GM21576 (cell line): Measurements from ENCODE around the gene NIN.
A peak's percentile ranks its signal among the peaks of the same experiment; 100 is the strongest.

Experiments
- ATAC-seq: cut with Tn5 transposase; IDR thresholded peaks from one replicate; pipeline ENCODE4 v1.9.1; 2021; ENCODE audit warnings: mild to moderate bottlenecking, moderate library complexity; ENCODE audit not compliant: unreplicated experiment

The NIN gene

DNA sequence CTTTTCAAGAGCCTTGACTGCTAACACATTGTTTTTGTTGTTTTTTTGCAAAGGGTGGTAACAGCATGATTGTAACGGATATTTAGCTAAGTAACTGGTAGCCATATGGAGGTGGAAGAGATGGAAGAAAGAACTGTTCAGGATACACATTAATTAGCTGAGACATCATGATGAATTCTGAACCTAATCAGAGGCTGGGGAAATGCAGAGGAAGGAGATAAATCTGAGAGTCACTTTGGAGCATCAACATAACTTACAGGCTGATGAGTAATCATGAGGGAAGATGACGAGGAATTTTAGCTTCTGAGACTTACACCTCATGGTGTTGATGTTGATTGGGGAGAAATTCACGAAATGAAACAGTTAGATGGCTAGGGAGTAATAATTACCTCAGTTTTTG lies 62.3 kb downstream of the NIN start:
- no peak for ATAC-seq

DNA sequence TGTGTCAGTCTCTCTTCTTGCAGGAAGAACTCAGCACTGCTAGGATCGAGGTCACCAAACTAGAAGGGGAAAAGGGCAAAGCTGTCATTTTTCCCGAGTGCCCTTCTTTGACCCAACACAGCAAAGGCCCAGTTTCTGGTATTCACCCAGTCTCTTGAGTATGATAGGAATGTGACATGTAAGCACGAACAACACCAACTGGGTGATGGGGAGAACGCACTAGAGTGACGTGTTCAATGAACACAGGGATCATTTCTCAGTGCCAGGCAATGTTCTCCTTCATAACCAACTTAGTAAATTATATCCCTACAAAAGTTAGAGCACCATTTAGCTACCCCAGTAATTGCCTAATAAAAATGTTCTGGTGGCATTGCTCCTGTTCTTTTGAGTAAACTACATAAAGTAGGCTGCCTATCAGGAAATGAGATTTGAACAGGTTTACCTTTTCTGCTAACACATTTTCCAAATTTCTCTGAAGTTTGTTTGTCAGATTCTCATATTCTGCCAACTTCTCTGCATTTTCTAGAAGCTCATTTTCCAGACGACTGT lies 64.5 kb downstream of the NIN start:
- ATAC-seq = no peak

DNA sequence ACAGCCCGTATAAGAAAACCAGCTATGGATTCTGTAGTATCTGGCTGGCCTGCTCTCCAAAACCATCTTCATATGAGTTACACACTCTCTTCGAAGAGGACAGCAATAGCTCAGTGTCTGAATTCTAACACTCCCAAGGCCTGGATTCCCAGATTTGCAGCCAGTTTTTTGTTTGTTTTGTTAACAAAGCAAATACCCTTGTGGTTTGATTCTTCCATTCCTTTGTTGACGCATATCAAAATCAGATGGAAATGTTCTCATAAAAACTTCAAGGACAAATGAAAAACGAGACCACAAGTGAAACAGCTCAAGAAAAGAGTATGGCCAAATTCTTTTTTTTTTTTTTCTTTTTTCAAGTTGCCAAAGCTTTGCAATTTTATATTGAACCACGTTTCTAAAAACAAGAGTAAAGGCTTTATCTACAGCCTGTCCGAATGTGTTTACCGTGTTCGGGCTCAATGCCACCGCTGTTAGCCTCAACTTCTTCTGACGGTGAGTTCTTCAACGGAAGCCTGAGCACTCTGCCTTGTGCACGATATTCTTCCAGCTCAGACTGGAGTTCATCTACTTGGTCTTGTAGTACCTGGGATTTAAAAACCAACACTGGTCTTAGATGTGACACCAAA lies 67.5 kb downstream of the NIN start:
- ATAC-seq = no peak

DNA sequence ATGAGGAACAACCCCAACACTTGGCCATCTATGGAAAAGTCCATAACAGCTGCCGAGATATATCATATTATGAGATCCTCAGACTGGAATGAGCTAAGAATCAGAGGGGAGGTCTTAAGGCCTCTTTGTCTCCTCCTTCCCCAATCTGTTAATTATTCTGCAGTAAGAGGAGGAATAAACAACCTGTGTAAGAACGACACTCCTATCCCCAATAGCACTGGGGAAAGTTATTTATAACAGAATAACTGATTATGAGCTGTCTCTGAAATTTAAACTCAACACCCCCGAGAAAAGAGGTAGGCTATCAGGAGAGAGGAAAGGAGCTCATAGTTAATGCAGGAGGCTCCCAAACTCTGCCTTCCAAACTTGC lies 68.0 kb downstream of the NIN start:
- no peak for ATAC-seq

DNA sequence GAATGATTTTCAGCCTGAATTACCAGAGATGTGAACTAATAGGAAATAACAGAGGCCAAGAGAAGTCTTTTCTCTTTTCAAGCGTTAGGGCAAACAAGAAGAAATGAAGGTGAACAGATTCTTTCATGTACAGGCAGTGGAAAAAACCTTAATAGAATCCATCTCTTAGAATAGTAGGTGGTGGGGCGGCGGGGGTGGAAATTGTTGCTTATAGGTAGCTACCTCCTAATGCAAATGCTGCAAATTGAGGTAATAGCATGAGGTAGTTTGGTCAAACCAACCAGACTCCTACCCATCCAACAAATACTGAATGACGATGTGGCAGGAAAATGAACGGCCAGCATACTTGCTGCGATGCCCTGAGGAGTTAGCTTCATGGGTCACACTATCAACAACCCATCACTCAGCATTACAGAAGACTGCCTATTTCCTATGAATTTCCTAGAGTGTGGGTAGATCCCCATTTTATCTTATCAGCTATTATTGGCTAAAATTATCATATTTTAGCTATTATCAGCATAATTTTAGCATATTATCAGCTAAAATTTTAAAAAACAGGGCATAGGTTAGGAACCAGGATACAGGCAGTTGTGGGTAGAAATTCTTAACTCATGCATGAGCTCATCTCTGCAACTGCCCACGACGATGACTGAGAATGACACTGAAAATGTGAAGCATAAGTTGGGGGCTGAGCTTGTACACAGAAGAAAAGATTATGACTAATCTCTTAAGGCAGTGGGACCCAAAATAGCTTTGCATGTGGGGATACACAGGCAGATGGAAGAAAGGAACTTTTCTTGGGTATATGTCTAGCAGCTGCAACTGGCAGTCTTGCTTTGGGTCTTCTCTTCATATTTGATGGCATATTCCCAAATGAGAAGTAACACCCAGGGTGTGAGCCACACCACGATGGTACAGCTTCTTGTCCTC lies 68.7 kb downstream of the NIN start:
- ATAC-seq = peak; percentile 84

DNA sequence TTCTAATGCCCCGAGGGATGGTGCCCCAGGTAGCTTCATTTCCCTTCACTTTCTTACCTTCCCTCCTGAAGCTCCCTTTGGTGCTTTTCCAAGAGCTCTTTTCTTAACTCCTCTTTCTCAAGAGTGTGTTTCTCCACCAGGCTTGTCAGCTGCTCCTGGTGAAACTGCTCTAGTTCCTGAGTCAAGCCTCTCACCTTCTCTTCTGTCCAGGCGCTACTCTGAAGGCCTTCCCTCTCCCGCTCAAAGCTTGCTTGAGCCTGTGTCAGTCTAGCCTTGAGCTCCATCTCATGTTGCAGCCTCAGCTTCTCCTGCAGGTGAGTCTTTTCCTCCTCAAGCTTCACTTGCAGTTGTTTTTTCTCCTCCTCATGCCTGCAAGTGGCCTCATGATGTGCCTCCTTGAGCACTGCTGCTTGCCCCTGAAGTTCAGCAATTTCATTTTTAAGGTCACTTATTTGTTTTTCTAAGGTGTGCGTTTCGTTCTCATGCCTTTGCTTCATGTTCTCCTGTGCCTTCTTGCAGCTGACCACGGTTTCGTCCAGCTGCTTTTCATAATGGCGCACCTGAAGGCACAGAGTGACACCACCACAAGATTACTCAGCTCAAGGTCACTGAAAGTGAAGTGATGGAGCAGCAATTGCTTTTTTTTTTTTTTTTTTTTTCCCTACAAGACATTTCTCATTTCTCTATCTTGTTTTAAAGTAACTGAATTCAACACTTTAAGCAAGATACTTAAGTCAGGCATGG lies 71.0 kb downstream of the NIN start:
- ATAC-seq = no peak

DNA sequence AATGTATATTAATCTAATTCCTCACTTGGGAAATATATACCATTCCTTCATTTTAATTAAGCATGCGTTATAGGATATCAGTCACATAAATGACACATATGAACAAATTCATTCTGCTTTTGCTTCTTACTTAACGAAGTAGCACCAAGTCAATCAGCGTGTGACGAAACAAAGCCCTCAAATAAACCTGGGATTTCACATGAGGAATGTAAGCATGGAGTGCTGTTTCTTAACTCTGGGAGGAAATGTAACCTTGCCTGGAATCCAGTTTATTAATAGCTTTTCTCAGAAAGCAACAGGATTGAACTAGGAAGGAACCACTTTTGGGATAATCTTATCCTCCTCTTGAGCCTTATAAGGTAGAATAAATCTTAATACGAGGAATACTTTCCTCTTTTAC lies 72.0 kb downstream of the NIN start:
- no peak for ATAC-seq

DNA sequence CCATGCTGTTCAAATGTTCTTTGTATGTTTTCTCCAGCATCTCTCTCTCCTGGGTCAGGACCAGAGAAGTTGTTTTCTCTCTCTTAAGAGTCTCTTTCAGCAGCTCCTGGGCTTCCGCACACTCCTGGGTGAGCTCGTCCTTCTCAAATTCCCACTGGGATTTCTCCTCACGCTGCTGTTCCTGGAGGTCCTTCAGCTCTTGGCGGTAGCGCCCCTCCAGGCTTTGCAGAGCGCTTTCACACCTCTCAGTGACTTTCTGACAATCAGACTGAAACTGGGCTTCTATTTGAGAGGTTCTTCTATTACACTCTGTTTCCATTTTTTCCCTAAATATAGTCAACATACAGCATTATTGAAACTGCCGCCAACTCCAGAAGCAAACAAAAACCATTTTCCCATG lies 72.7 kb downstream of the NIN start:
- ATAC-seq = no peak

DNA sequence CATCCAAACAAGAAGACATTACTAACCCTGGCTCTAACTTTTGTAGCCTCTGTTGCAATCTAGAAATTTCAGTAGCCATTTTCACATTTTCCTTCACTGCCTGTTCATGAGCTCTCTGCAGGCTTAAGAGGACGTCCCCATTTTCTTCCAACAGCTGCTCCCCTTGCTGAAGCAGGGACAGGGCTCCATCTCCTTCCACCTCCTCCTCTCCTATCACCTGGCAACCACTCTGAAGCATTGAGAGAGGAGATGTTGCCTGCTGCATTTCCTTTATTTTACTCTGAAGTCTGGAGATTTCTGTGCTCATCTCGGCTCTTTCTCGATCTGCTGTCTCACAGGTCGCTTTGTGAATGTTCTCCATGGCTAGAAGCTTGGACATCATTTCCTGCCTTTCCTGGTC lies 73.3 kb downstream of the NIN start:
- no peak for ATAC-seq

DNA sequence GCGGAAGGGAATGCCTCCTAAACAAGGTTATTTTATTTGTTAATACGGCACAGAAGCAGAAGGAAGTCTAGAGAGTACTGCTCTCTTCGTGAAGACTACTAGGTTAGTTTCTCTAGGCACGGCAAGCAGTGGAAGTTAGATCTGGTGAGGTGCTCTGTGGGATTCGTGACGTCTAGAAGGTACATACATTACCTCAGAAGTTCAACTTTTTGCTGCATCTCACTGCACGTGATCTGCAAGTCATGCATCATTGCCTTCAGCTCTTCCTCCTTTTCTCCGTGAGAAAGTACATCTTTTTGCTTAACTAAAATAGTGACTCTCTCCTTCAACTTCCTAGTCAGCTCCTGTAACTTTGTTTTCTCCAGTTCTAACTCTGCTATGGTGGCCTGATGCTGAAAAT lies 74.7 kb downstream of the NIN start:
- no peak for ATAC-seq

DNA sequence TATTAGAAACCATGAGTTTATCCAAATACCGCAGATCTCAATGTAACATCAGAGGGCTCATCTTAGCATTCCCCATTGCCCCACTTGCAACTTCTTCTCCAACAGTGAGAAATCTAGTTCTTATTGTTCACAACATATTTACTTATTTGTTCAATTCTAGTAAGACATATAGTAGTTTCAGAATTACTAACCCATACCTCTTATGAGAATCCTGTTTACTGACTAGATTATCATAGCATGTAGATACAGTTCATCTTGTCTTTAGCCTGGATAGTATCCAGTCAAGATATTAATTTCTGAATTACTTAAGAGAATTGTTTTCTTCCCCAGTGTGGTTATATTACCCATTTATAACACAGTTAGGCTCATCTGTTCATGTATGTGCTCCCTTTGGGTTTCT lies 80.6 kb downstream of the NIN start:
- ATAC-seq = no peak

DNA sequence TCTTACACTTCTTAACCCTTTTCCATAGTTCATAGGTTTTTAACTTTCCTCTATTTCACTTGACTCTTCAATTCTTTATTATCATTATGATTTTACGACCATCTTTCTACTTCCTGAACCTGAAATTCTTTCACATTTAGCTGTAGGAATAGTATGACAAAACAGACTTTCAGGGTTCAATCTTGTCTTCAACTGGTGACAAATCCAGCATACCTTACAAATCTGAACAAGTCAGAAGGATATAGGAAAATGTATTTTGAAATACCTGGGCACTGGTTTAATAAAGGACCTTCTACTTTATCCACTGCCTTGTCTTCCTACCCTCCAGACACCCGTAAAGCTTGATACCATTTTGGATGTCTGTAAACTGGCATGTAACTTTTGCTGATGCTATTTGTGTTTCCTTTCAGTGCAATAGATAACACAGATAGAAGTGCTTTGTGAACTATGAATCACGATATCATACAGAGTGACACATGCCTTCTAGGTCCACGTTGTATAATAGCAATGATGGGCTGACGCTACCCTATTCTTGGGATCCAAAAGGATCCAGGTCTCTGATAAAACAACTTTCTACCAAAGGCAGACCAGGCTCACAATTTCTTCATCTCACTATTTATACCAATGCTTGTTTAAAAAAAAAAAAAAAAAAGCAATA lies 85.4 kb downstream of the NIN start:
- no peak for ATAC-seq

DNA sequence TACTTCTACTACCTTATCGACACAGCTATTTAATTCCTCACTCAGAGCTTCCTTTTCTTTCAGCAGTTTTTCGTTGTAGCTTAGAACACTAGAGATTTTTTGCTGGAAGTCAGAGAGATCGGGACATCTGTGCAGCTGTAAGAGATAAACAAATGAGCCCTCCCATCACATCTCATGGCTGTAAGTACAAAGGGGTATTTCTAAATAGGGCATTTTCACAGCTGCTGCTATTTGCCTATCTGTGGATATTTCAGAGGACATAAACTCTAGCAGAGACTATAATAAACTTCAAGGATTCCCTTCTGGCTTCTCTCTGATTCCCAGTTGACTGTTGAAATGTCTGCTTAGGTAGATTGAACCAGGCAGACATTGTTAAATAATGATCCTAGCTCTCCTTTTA lies 86.7 kb downstream of the NIN start:
- no peak for ATAC-seq

DNA sequence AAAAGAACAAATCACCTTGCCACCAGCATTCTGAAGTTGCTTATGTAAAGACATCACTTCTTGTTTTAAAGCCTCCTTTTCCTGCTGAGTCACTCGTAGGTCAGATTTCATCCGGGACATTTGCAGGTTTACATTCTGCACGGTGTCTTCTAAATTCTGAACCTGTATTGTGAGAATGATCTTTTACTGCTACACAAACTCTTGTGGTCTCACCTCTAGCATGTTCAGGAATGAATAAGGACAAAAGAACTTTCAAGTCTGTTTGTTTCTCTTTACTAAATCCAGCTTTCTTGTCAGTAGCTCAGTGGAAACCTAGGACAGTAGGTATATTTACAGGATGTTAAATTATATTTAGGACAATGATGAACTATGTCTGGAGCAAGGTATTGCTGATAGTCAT lies 89.4 kb downstream of the NIN start:
- no peak for ATAC-seq

DNA sequence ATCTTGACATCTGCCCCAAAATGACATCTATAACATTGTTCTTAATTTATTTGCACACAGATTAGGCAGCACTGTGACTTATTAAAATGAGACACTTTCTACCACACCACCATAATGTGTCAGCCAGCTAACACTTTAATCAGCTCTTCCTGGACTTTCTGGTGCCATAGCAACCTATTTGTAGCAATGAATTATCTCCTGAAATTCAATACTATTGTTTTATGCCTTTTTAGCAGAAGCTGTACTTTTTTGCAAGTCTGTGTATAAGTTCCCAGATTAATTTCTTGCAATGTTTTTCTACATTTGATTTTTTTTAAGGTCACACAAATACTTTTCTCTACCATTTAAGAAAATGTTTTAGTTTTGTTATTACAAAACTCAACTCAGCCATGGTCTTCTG lies 90.1 kb downstream of the NIN start:
- ATAC-seq = no peak

DNA sequence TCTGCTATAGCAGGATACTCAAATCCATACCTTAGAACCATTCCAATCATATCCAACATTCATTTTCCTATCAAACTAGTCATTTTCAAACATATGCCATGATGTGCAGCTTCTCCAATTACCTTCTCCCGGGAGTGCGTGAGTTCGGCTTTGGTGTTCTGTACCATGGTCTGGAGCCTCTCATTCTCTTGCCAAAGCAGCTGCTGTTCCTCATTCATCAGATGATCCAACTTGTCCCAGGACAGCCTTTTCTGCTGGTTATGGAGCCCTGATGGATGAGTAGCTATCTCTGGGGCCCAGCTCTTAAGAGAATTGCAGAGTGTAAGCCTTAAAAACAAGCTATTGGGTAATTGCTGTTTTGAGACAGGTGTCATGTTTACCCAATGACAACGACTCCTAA lies 91.8 kb downstream of the NIN start:
- ATAC-seq = no peak

DNA sequence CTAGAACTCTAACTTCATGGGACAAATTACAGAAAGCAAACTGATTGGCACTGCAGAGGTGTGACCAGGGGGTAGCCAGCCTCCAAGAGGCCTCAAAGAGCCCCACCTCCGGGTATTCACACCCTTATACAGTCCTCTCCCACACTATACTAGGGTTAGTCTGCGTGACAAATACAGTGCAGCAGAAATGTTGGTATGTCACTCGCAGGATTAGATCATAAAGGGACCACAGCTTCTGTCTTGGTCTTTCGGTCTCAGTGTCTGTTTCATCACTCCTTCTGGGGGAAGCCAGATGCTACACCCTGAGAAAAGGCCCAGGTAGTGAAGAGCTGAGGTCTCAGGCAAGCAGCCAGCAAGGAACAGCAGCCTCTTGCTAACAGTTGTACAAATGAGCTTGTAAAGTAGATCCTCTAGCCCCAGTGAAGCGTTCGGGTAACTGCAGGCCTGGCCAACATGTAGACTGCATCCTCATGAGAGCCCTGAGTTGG lies 94.0 kb downstream of the NIN start:
- peak; percentile 84 for ATAC-seq

DNA sequence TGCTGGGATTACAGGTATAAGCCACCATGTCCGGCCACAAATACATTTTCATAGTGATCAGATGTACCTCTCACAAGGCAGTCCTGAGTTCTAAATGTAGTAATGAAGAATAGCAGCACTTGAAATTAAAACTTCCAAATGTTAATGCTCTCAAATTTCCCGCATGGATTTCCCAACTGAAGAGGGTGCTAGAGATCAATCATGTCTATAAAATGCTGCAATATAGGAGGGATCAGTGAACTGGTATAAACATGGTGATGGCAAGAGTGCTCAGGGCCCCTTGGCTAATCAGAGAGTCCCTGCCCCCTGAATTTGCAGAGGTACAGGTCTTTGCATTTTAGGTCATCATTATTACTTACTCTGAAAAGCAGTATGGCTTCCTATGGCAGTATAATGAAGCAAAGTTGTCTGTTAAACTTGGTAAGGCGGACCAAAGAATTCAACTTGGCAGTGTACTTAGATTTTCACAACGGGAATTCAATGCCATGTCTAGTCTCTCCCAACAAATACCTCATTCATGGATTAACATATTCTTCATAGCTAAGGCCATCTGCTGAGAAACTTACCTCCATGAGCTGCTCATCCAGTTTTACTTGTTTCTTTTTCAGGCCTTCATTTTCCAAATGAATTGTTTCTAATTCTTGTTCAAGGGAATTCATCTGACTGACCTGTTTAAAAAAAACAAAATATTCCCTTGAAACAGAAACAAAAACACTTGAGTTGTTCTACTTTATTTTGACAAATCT lies 95.8 kb downstream of the NIN start:
- no peak for ATAC-seq

DNA sequence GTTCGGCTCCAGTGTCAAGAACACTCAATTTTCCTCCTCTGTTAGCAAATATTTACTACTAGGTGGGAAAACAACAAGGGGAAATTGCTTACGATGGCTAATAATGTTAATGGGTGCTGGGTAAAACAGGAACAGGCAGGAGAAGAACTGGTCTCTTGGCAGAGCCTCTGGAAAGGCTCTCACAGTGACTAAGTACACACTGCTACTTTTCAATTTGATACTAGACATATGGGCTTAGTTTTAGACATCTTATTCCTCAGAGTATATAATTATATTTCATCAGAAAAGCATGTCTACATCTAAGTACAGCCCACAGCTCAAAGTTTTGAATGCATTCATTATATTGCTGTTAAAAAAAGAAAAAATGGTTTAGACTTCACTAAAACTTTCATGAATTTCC lies 97.5 kb downstream of the NIN start:
- ATAC-seq = no peak

DNA sequence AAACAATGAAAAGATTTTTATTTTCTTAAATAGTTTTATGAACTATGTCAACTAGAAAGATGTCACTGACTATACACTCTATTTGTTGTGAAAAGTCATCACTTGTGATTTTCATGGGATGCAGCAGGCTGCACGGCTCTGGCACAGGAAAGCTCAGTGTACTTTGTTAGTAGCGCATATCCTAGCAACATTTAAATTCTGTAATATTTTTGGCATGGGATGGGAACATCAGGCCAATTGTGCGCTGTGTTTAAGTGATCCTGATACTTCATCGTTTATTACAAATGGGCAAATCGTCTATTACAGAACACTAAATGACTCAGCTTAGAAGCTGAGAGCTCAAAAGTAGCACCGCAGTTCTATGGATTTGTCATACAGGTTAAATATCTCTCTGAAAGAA lies 102.1 kb downstream of the NIN start:
- no peak for ATAC-seq
